GM12864 (cell line): Measurements from ENCODE around the gene WDR93.
"Not testable (repeated sequence)": the region's sequence is repeated elsewhere in the genome, so short reads cannot be mapped to it uniquely, and the experiment has no call there.

Source experiments
- DNase-seq: peaks from one replicate; pipeline ENCODE4 v3.0.0-alpha.2; 2011; ENCODE audit warnings: low read depth
- H3K4me3 ChIP-seq: 2 replicates; pipeline ENCODE4 v1.5.1; 2011; ENCODE audit warnings: mild to moderate bottlenecking, low read depth, low read length, control low read depth
- CTCF ChIP-seq: IDR thresholded peaks from 2 replicates; pipeline ENCODE4 v1.5.1; 2011; ENCODE audit warnings: low read depth, mild to moderate bottlenecking, moderate library complexity, low read length, control low read depth, inconsistent platforms; ENCODE audit errors: missing control alignments

The WDR93 gene

DNA sequence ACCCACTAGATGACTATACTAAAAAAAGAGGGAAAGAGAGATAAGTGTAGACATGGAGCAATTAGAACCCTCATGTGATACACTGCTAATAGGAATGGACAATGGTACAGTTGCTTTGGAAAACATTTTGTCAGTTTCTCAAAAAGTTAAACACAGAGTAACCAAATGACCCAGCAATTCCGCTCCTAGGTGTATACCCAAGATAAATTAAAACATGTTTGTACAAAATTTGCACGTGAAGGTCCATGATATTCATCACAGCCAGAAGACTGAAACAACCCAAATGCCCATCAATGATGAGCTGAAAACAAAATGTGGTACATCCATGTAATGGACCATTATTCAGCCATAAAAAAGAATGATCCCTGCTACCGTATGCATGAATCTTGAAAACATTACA lies 97.3 kb downstream of the WDR93 start:
- H3K4me3 ChIP-seq = no peak overlapping the region
- no peak for TF ChIP-seq CTCF
- DNase-seq = no peak

DNA sequence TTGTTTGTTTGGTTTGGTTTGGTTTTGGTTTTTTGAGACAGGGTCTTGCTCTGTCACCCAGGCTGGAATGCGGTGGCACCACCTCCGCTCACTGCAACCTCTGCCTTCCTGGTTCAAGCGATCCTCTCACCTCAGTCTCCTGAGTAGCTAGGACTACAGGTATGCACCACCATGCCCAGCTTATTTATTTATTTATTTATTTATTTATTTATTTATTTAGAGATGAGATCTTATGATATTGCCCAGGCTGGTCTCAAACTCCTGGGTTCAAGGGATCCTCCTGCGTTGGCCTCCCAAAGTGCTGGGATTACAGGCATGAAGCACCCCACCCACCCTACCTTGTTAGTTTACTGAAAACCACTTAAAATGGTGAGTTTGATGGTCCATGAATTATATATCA lies 98.0 kb downstream of the WDR93 start:
- H3K4me3 ChIP-seq, DNase-seq: not testable (repeated sequence)

GRCh38 chr15:89790206-89790605 lies 99.6 kb downstream of the WDR93 start:
- no peak for TF ChIP-seq CTCF
- DNase-seq = no peak
- no peak overlapping the region for H3K4me3 ChIP-seq

- no peak overlapping the region for H3K4me3 ChIP-seq
- no peak for TF ChIP-seq CTCF
- DNase-seq = no peak
Observed at GRCh38 chr15:89790661-89791060, 100.0 kb downstream of the WDR93 start.

DNA sequence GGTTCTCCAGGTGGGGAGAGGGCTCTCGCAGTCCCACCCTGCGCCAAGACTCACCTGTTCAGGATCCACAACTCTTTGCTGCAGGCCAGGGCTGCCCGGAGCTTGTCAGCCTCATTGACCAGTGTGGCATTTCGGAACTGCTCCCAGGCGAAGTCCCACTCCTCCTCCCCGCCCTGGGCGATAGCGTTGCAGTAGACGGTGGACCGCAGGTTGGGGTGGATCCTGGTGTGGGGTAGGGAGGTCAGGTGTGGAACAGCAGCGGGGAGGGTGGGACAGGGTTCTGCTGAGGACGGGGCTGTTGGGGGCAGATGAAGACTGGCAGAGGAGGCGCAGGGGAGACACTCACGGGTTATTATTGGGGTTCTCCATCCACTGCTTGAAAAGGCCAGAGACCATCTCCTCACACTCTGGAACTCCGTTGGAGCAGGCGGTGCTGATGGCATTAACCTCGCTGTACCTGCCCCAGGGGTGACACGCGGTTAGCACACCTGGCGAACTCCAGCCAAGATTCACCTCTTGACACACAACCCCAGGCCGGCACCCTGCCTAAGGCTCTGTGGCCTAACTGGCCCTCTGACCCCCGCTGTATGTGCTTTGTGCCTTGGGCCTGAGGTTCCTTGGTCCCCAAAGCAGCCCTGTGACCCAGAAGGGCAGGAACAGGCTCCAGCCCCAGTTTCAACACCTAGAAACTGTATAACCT lies 101.6 kb downstream of the WDR93 start:
- DNase-seq = no peak
- no peak overlapping the region for H3K4me3 ChIP-seq
- no peak for TF ChIP-seq CTCF
